Stimulated activated CD8-positive, alpha-beta memory T cell treated with anti-CD3 and anti-CD28 coated beads, Interleukin-7, amount 100 ng/mL, for 4 hours (primary cell): ENCODE results near the gene ZMYM2.

Experiments
- DNase-seq, 2 donors: peaks; one replicate each; pipeline ENCODE4 v3.0.0-alpha.2; 2020; ENCODE audit warnings: low read depth in 2 of 2

Gene ZMYM2

DNA sequence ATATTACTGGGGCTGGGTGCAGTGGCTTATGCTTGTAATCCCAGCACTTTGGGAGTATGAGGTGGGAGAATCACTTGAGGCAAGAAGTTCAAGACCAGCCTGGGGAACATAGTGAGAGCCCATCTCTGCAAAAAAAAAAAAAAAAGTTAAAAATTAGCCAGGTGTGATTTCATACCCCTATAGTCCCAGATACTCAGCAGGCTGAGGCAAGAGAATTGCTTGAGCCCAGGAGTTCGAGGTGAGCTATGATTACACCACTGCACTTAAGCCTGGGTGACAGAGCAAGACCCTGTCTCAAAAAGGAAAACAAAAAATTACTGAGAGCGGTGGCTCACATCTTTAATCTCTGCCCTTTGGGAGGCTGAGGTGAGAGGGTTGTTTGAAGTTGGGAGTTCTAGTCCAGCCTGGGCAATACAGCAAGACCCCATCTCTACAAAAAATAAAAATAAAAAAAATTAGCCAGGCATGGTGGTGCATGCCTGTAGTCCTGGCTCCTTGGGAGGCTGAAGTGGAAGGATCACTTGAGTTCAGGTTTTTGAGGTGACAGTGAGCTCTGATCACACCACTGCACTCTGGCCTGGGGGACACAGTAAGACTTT lies 87.5 kb downstream of the ZMYM2 start:
- DNase-seq: no peak

- no peak for DNase-seq
Measured at GRCh38 chr13:20049558-20050473, 91.3 kb downstream of the ZMYM2 start.

DNA sequence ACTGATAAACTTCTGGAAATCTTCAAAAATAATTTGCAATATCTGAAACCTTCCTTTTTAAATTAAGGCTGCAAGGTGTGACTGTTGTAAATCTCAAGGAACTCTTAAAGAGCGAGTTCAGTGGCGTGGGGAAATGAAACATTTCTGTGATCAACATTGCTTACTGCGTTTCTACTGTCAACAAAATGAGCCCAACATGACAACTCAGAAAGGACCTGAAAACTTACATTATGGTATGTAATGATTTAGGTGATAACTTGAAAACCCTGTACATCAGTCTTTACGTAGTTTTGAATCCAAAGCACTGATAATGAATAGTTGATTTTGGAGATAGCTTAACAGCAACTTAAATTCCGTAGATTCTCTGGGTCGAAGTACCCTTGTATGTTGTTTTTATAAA lies 92.8 kb downstream of the ZMYM2 start:
- no peak for DNase-seq

DNA sequence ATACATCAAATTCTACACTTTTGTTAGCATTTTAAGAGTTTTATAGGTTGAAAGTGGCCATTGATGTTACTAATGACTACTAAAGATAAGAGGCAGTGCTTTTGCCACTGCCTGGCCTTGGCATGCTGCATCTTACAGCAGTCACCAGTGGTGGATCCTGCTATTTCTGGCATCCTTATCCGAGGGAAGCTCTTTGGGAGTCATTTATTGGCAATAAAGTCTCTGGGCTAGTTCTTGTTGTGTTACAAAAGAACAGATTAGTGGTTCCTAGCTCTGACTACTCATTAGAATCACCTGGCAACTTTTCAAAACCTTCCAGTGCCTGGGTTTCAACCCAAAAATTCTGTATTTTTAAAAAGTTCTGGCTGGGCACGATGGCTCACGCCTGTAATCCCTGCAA lies 94.5 kb downstream of the ZMYM2 start:
- no peak for DNase-seq

DNA sequence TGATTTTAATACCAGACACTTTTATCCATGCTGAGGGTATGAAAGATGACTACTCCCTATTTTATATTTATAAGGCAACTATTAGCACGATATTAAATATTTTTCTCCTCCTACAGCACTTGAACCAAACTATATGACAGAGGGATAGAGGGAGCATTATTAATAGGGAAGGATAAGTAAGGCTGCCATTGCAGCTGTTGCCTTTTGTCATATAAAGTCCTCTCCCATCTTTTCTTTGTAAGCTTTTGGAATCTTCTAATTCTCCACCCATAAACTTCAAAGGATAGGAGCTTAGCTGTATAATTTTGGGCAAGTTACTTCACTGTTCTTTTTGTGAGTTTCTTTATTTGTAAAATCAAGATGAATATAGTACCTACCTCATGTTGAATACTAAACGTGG lies 95.4 kb downstream of the ZMYM2 start:
- no peak for DNase-seq

GRCh38 chr13:20054586-20054985 lies 96.1 kb downstream of the ZMYM2 start:
- no peak for DNase-seq

DNA sequence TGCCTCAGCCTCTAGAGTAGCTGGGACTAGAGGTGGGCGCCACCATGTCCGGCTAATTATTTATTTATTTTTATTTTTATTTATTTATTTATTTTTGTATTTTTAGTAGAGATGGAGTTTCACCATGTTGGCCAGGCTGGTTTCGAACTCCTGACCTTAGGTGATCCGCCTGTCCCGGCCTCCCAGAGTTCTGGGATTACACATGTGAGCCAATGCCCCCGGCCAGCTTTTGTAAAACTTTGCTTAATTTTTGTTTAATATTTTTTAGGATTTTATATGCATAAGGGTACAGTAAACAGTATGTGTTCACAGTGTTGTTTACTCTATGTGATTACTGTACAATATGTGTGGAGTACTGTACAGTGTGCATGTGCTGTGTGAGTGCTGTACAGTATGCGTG lies 98.7 kb downstream of the ZMYM2 start:
- no peak for DNase-seq

GRCh38 chr13:20057963-20058362 lies 99.4 kb downstream of the ZMYM2 start:
- DNase-seq: no peak

- no peak for DNase-seq
Measured at GRCh38 chr13:20058476-20058875, 99.9 kb downstream of the ZMYM2 start.

- no peak for DNase-seq
Measured at GRCh38 chr13:20064128-20064527, 105.6 kb downstream of the ZMYM2 start.

- DNase-seq: no peak
Measured at GRCh38 chr13:20065516-20065915, 107.0 kb downstream of the ZMYM2 start.

- no peak for DNase-seq
Measured at GRCh38 chr13:20069956-20070355, 111.4 kb downstream of the ZMYM2 start.

DNA sequence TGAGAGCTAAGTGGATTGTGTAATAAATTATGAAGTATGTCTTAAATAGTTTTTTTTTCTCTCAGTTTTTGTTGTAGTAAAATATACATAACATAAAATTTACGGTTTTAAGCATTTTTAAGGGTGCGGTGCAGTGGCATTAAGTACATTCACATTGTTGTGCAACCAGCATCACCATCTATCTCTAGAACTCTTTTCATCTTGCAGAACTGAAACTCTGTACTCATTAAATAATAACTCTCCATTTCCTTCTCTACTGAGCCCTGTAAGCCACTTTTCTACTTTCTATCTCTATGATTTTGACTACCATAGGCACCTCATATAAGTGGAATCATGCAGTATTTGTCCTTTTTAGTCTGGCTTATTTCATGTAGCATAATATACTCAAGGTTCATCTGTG lies 115.2 kb downstream of the ZMYM2 start:
- no peak for DNase-seq

GRCh38 chr13:20074966-20075365 lies 116.4 kb downstream of the ZMYM2 start:
- DNase-seq: no peak

DNA sequence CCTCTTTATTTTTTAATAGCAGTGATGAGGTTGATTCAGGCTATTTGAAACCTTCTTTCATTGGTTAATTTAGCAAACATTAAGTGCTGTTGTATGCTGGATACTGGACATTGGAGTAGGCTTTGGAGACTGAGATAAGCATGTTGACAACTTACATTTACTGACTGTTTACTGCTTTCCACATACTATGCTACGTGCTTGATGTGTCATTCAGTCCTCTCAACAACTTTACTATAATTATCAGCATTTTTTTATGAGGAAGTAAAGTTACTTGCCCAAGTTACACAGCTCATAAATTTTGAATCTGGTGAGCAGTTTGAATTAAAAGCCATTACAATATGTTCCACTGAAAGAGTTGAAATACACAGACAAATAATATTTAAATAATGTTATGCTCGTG lies 118.6 kb downstream of the ZMYM2 start:
- no peak for DNase-seq

DNA sequence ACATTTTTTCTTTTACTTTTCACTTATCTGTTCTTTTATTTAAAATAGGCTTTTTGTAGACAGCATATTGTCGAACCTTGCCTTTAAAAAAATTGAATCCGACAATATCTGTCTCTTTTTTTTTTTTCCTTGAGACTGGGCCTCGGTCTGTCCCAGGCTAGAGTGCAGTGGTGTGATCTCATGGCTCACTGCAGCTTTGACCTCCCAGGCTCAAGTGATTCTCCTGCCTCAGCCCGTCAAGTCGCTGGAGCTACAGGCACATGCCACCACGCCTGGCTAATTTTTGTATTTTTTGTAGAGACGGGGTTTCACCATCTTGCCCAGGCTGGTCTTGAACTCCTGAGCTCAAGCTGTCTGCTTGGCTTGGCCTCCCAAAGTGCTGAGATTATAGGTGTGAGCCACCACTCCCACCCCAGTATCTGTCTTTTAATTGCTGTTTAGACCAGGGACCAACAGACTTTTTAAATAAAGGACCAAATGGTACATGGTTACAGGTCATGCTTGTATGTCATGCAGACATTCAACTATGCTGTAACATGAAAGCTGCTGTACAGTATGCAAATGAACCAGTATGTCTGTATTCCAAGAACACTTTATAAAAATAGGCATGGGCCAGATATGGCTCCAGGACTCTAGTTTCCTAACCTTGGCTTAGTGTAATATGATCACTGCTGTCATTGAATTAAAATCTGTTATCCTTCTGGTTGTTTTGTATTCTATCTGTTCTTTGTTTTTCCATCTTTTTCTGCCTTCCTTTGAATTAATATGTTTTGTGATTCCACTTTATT lies 122.0 kb downstream of the ZMYM2 start:
- DNase-seq: no peak

DNA sequence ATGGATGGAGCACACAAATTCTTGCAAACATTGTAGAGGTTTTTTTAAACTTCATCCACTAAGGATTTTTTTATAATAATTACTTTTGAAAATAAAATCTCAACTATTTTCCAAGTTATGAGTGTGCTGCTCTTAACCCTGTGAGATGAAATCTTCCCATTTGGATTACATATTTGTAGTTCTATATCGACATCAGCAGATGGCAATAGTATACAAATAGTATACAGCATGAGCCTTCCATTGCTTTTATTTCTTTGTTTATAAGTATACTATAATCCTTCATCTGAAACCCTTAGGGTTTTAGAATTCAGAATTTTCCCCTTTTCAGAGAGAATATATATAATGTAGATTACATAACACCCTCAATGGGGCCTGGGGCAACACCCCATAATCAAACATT lies 131.8 kb downstream of the ZMYM2 start:
- no peak for DNase-seq

DNA sequence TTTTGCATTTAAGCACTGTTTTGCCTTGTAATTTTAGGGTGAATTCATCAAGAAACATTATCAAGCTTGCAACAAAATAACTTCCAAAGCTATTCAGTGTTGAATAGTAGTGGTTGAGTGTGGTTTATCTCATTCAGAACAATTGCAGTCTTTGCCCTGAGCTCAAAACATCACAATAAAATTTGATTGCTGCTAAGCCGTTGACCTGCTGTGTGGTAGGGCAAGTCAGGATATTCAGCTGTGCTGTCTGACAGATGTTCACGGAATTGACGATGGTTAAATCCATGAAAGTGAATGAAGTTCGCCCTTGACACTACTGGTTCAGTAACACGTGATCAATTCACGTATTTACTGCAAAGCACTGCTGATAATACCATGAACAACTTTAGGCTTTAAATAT lies 135.4 kb downstream of the ZMYM2 start:
- no peak for DNase-seq

DNA sequence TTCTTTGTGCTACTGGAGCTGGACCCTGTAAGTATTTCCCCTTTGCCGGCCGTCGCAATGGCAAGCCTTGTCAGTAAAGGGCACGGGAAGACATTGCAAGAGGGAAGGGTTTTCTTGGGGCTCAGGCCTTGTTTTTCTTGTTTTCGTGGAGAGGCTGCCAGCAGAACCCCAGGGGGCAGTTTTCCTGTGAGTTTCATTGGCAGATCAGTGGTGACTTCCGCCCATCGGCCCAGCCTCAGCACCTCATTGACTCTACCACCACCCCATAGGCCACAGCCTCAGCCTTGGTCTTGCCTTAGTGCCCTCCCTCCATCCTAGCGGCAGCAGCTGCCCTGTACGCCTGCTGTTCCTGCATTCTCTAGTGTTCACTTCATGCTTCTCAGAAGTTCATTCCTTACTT lies 140.8 kb downstream of the ZMYM2 start:
- DNase-seq: no peak

- DNase-seq: no peak
Measured at GRCh38 chr13:20101467-20102316, 143.2 kb downstream of the ZMYM2 start.

DNA sequence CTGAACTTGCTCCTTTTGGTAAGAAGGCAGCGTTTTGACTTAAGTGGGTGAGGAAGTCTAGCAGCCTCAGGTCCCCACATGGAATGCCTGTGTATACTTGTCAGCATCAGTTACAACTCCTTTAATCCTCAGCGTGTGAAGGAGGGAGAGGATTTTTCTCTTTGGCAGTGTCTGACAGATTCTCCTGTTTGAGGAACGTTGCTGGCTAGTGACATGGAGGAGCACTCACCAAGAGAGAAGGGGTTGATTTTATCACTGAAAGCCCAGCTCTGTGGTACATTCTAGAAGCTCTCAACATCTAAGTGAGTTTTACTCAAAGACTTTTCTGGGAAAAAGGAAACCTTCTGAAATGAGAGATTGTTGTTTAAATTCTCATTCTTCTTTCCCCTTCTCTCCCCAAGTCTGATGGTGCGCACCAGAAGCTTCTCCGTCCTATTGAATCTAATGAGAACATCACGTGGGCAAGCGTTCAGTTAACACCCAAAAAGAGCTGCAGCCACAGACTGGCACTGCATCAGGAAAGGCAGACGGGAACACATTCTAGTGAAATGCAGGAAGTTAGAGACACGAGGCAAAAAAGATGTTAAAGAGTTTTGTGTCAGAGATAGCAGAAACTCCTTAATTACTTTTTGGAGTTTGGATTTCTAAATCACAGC lies 144.1 kb downstream of the ZMYM2 start:
- no peak for DNase-seq
